Vagina (tissue), 2 donors: ENCODE results near the gene HIPK2.

Experiments used
- CTCF ChIP-seq, 3 experiments: fragments of 450-650 bp in 2 of 3; fragments of 200-600 bp in 1 of 3; sonication (generic) in 1 of 3; IDR thresholded peaks; one replicate each; pipeline ENCODE4 v1.5.1; 2017 to 2019; ENCODE audit warnings: antibody characterized with exemption in 3 of 3, mild to moderate bottlenecking in 2 of 3, moderate library complexity in 2 of 3
- POLR2A ChIP-seq, 2 donors: fragments of 450-650 bp; IDR thresholded peaks; one replicate each; pipeline ENCODE4 v1.6.1; 2017; ENCODE audit warnings: antibody characterized with exemption in 2 of 2, mild to moderate bottlenecking in 2 of 2, moderate library complexity in 2 of 2
- POLR2AphosphoS5 ChIP-seq, 2 donors: sonication (generic); formaldehyde crosslinking; IDR thresholded peaks; one replicate each; pipeline ENCODE4 v1.9.0; 2017; ENCODE audit warnings: antibody characterized with exemption in 2 of 2, mild to moderate bottlenecking in 2 of 2, low read depth in 1 of 2; ENCODE audit not compliant: insufficient read depth in 1 of 2

GRCh38 chr7:139682136-139683013 lies 95.4 kb downstream of the HIPK2 start:
- no peak for TF ChIP-seq CTCF (IDR thresholded peaks at IDR 0.05)
- TF ChIP-seq POLR2A (IDR thresholded peaks at IDR 0.05), result no peak
- no peak for TF ChIP-seq POLR2AphosphoS5 (IDR thresholded peaks at IDR 0.05; ENCODE audit: insufficient read depth in 1 of 2, low read depth in 1 of 2)
